Endothelial cell of umbilical vein (primary cell): ENCODE results near the gene MIOS. TPM values are rescaled to one million over a fixed set of nuclear protein-coding genes. Genes with fewer than 3 reads are reported as not detected.

Experiments
- BruUV-seq: library from RNA; stranded (reverse); fragments of 400-500 nt; replicated peaks from 2 replicates; lab custom pipeline; 2021; lab: Mats Ljungman, UMichigan
- CTCF ChIA-PET: fragments of 300-600, 350-600 bp; sonication (Branson Sonifier 250); formaldehyde crosslinking; loops from one replicate; lab custom pipeline; 2021; ENCODE audit warnings: antibody characterized with exemption, inconsistent platforms; lab: Charles Lee
- POLR2A ChIA-PET: fragments of 300-600, 350-600 bp; sonication (Branson Sonifier 250); formaldehyde crosslinking; loops from one replicate; lab custom pipeline; 2021; ENCODE audit warnings: antibody characterized with exemption, inconsistent platforms; lab: Charles Lee
- DNase-seq: peaks from one replicate; pipeline ENCODE4 v3.0.0-alpha.2; 2011; ENCODE audit warnings: low read depth, low spot score
- FAIRE-seq: peaks from 2 replicates; lab custom pipeline; 2011; peaks lifted over from hg19 to GRCh38; lab: Jason Lieb, UNC
- H2AFZ ChIP-seq: 2 replicates; pipeline ENCODE4 v1.6.0; 2012; ENCODE audit warnings: low read depth, low read length, control low read depth, inconsistent platforms
- H3K27ac ChIP-seq: 2 replicates; pipeline ENCODE4 v1.5.1; 2011; ENCODE audit warnings: low read depth, mild to moderate bottlenecking, control low read depth, low read length, moderate library complexity; ENCODE audit not compliant: insufficient read depth
- H3K27me3 ChIP-seq, 2 experiments: 2 replicates each; pipeline versions ENCODE4 v1.6.0 to v1.6.1; 2011; ENCODE audit warnings: low read length in 2 of 2, mixed read lengths in 1 of 2; ENCODE audit not compliant: control insufficient read depth in 2 of 2, insufficient read depth in 2 of 2
- H3K36me3 ChIP-seq, 2 experiments: 2 replicates in 1 of 2; 3 replicates in 1 of 2; pipeline ENCODE4 v1.5.1; 2011; ENCODE audit warnings: low read length in 2 of 2, mild to moderate bottlenecking in 1 of 2, moderate library complexity in 1 of 2; ENCODE audit not compliant: control insufficient read depth in 2 of 2, insufficient read depth in 2 of 2; ENCODE audit errors: extremely low read depth in 1 of 2
- H3K4me1 ChIP-seq: 3 replicates; pipeline ENCODE4 v1.5.1; 2011; ENCODE audit warnings: mild to moderate bottlenecking, low read length; ENCODE audit not compliant: control insufficient read depth, insufficient read depth; ENCODE audit errors: extremely low read depth
- H3K4me2 ChIP-seq: 2 replicates; pipeline ENCODE4 v1.6.1; 2011; ENCODE audit warnings: low read length, control low read depth, mixed read lengths; ENCODE audit not compliant: insufficient read depth
- H3K4me3 ChIP-seq, 3 experiments: fragments of 200-600 bp in 1 of 3; sonication (generic), shearing (Covaris generic) in 1 of 3; replicated peaks in 1 of 3; 2 replicates each; pipeline ENCODE4 v1.5.1; 2011 to 2016; ENCODE audit warnings: control low read depth in 3 of 3, low read length in 3 of 3, mild to moderate bottlenecking in 2 of 3, inconsistent platforms in 1 of 3, low read depth in 1 of 3, moderate library complexity in 1 of 3; ENCODE audit not compliant: insufficient read depth in 1 of 3
- H3K79me2 ChIP-seq: 2 replicates; pipeline ENCODE4 v1.6.0; 2012; ENCODE audit warnings: low read length, inconsistent platforms; ENCODE audit not compliant: control insufficient read depth, insufficient read depth
- H3K9ac ChIP-seq: replicated peaks from 2 replicates; pipeline ENCODE3; 2011; ENCODE audit warnings: low read length, control low read depth; ENCODE audit not compliant: insufficient read depth; ENCODE audit errors: extremely low read depth
- H3K9me1 ChIP-seq: replicated peaks from 3 replicates; pipeline ENCODE4 v1.6.0; 2011; ENCODE audit warnings: mild to moderate bottlenecking, low read length; ENCODE audit not compliant: control insufficient read depth, insufficient read depth; ENCODE audit errors: extremely low read depth
- H3K9me3 ChIP-seq: replicated peaks from 2 replicates; pipeline ENCODE4 v1.5.1; 2012; ENCODE audit warnings: low read length, inconsistent platforms; ENCODE audit not compliant: control insufficient read depth, insufficient read depth
- H4K20me1 ChIP-seq: replicated peaks from 2 replicates; pipeline ENCODE3; 2011; ENCODE audit warnings: mild to moderate bottlenecking, low read length; ENCODE audit not compliant: control insufficient read depth, insufficient read depth; ENCODE audit errors: extremely low read depth
- CTCF ChIP-seq, 2 donors: IDR thresholded peaks; 1 replicate in 1 of 2; 2 replicates in 1 of 2; pipeline ENCODE4 v1.5.1; 2011; ENCODE audit warnings: low read length in 2 of 2, mild to moderate bottlenecking in 2 of 2, moderate library complexity in 2 of 2, control low read depth in 1 of 2, inconsistent platforms in 1 of 2, low read depth in 1 of 2; ENCODE audit not compliant: insufficient read depth in 1 of 2; ENCODE audit errors: extremely low read depth in 1 of 2
- EZH2 ChIP-seq: IDR thresholded peaks from 2 replicates; pipeline ENCODE4 v1.6.1; 2012; ENCODE audit warnings: borderline replicate concordance, low read depth, mild to moderate bottlenecking, moderate library complexity, low read length, inconsistent platforms; ENCODE audit not compliant: severe bottlenecking
- FOS ChIP-seq: IDR thresholded peaks from 2 replicates; pipeline ENCODE4 v1.6.1; 2011; ENCODE audit warnings: mild to moderate bottlenecking, low read length, moderate library complexity, borderline replicate concordance; ENCODE audit not compliant: insufficient read depth
- GATA2 ChIP-seq: IDR thresholded peaks from 2 replicates; pipeline ENCODE4 v1.7.0; 2011; ENCODE audit warnings: low read depth, mild to moderate bottlenecking, moderate library complexity, mixed read lengths, low read length; ENCODE audit not compliant: insufficient read length, insufficient read depth
- JUN ChIP-seq: IDR thresholded peaks from 2 replicates; pipeline ENCODE4 v1.6.1; 2011; ENCODE audit warnings: borderline replicate concordance, low read depth; ENCODE audit not compliant: insufficient read length, insufficient read depth
- MYC ChIP-seq: IDR thresholded peaks from one replicate; pipeline ENCODE4 v1.6.1; 2011; ENCODE audit warnings: mild to moderate bottlenecking, low read depth, low read length
- POLR2A ChIP-seq: IDR thresholded peaks from 2 replicates; pipeline ENCODE4 v1.6.1; 2012; ENCODE audit warnings: low read depth, mild to moderate bottlenecking, control low read depth, low read length
- POLR2AphosphoS5 ChIP-seq: IDR thresholded peaks from 2 replicates; pipeline ENCODE4 v1.6.1; 2012; ENCODE audit warnings: low read depth, mild to moderate bottlenecking, control low read depth, low read length, moderate library complexity; ENCODE audit not compliant: insufficient read depth
- dilution Hi-C: fragments of 300-500 bp; cut with MboI; formaldehyde crosslinking; loops from one replicate; pipeline ENCODE4 v1.15.0; 2019; ENCODE audit warnings: low sequenced_read_pairs; ENCODE audit not compliant: extremely low pct_ligation_motif_present
- intact Hi-C: fragments of 100-400 bp; cut with micrococcal nuclease; formaldehyde crosslinking; loops from one replicate; pipeline ENCODE4 v1.10.0; 2022
- polyA plus RNA-seq, 4 experiments: library from polyadenylated mRNA; depleted of rRNA in 3 of 4; stranded (reverse) in 3 of 4; unstranded in 1 of 4; fragments of >200 nt; gene quantifications; 2 replicates each; pipeline versions ENCODE4 v1.2.1 to v1.2.3, GENCODE V29; 2011 to 2012; ENCODE audit warnings: missing spikeins in 1 of 4
- total RNA-seq: library from RNA; stranded (reverse); gene quantifications from 2 replicates; pipeline ENCODE4 v1.2.3, GENCODE V29; 2021
- TF ChIP-seq, protein P1 (sequence below): IDR thresholded peaks from 2 replicates; pipeline ENCODE4 v1.6.1; 2011; ENCODE audit not compliant: insufficient read depth, insufficient read length

The MIOS gene
- total and polyA plus RNA-seq, 2 donors (not counting 3 experiments of a cell fraction or from before 2014, with no cell fraction given), result 8.5 to 16.8 TPM

DNA sequence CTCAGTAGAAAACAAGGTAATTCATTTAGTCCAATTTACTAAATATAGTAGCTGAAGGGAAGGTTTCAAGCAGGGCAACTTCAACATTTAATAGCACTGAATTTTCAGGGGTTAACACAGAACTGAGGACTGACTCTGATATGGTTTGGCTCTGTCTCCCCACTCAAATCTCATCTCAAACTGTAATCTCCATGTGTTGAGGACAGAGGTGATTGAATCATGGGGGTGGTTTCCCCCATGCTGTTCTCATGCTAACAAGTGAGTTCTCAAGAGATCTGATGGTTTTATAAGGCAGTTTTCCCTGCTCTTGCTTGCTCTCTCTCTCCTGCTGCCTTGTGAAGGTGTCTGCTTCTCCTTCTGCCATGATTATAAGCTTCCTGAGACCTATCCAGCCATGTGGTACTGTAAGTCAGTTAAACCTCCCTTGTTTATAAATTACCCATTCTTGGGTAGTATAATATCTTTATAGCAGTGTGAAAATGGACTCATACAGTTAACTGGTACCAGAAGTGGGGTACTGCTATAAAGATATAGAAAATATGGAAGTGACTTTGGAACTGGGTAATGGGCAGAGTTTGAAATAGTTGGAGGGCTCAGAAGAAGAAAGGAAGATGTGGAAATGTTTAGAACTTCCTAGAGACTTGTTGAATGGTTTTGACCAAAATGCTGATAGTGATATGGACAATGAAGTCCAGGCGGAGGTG lies 64.1 kb downstream of the MIOS start:
- FAIRE-seq (no peak), DNase-seq (no peak)
- CTCF ChIA-PET, result no interaction called here
- H2AFZ ChIP-seq, result no peak overlapping the region
- no peak overlapping the region for H3K4me2 ChIP-seq
- TF ChIP-seq, protein P1, sequence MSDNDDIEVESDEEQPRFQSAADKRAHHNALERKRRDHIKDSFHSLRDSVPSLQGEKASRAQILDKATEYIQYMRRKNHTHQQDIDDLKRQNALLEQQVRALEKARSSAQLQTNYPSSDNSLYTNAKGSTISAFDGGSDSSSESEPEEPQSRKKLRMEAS, result no peak
- TF ChIP-seq POLR2A (no peak), MYC (no peak), FOS (no peak), EZH2 (no peak), GATA2 (no peak), POLR2AphosphoS5 (no peak), JUN (no peak), CTCF (IDR thresholded peaks at IDR 0.05; ENCODE audit: extremely low read depth in 1 of 2, insufficient read depth in 1 of 2, low read depth in 1 of 2, low read length in 2 of 2) (no peak)
- H3K9ac ChIP-seq, result no peak overlapping the region
- no peaks in the 10 kb centered on the region for H4K20me1 ChIP-seq
- no peaks in the 10 kb centered on the region for H3K9me1 ChIP-seq
- no peak overlapping the region for H3K4me3 ChIP-seq
- no peak overlapping the region for H3K27ac ChIP-seq
- H3K4me1 ChIP-seq, result no peaks in the 10 kb centered on the region
- H3K79me2 ChIP-seq, result no peaks in the 10 kb centered on the region
- H3K27me3 ChIP-seq, result no peaks in the 10 kb centered on the region
- no peaks in the 10 kb centered on the region for H3K9me3 ChIP-seq
- intact Hi-C loops (no loop called here), dilution Hi-C loops (no loop called here)
- POLR2A ChIA-PET, result no interaction called here
- H3K36me3 ChIP-seq, result no peaks in the 10 kb centered on the region
- BruUV-seq, result no TSS peak
